Gastrocnemius medialis (tissue), 4 donors: ENCODE measurements around the gene ZEB2. TPM values are rescaled to one million over a fixed set of nuclear protein-coding genes. Genes with fewer than 3 reads are reported as not detected.

ENCODE experiments used
- ATAC-seq, 2 donors: fragments of 150-250 bp; one replicate each; pipeline ENCODE4 v1.9.1; 2016
- DNase-seq, 2 donors: peaks; one replicate each; pipeline ENCODE4 v3.0.0-alpha.2; 2019
- H3K27ac ChIP-seq, 4 donors: fragments of 200-600 bp; sonication (generic); 1 replicate in 1 of 4; 2 replicates in 3 of 4; pipeline ENCODE4 v1.5.1; 2016 to 2018; ENCODE audit warnings: mild to moderate bottlenecking in 2 of 4, moderate library complexity in 1 of 4
- H3K27me3 ChIP-seq, 3 donors: fragments of 200-600 bp; sonication (generic) in 2 of 3; 1 replicate in 1 of 3; 2 replicates in 2 of 3; pipeline versions ENCODE4 v1.5.1 to v1.6.0; 2016 to 2019; ENCODE audit warnings: mild to moderate bottlenecking in 1 of 3, moderate library complexity in 1 of 3
- H3K36me3 ChIP-seq, 2 donors: fragments of 200-600 bp; sonication (generic) in 1 of 2; one replicate each; pipeline ENCODE4 v1.5.1; 2017 to 2018
- H3K4me1 ChIP-seq, 2 donors: fragments of 200-600 bp; sonication (generic) in 1 of 2; one replicate each; pipeline ENCODE4 v1.5.1; 2016 to 2017; ENCODE audit warnings: mild to moderate bottlenecking in 2 of 2
- H3K4me3 ChIP-seq, 4 donors: fragments of 200-600 bp; sonication (generic) in 3 of 4; 1 replicate in 1 of 4; 2 replicates in 3 of 4; pipeline ENCODE4 v1.5.1; 2016 to 2019; ENCODE audit warnings: mild to moderate bottlenecking in 2 of 4
- H3K9me3 ChIP-seq, 3 donors: fragments of 200-600 bp; sonication (generic) in 2 of 3; 1 replicate in 1 of 3; 2 replicates in 2 of 3; pipeline ENCODE4 v1.5.1; 2016 to 2019
- POLR2A ChIP-seq, 2 donors: fragments of 450-650 bp; IDR thresholded peaks; one replicate each; pipeline ENCODE4 v1.6.1; 2017; ENCODE audit warnings: antibody characterized with exemption in 2 of 2, mild to moderate bottlenecking in 2 of 2, moderate library complexity in 2 of 2
- in situ Hi-C, 4 donors: fragments of 200-750 bp; cut with MboI; loops; one replicate each; pipeline versions ENCODE4 v1.15.0 to v1.8.0; 2017; ENCODE audit warnings: low sequenced_read_pairs in 4 of 4
- intact Hi-C: fragments of 100-400 bp; cut with DNase I; formaldehyde crosslinking; loops from one replicate; pipeline ENCODE4 v1.15.1; 2023; ENCODE audit warnings: low total_unique reads
- total RNA-seq, 4 donors: library from RNA; depleted of rRNA; stranded (reverse); fragments of >200 nt; gene quantifications; one replicate each; pipeline versions ENCODE4 v1.1.0 to v1.2.3, GENCODE V29; 2016
- TF ChIP-seq, protein P1 (sequence below), 5 experiments: fragments of 450-650 bp in 3 of 5; fragments of 200-600 bp in 2 of 5; sonication (generic) in 2 of 5; IDR thresholded peaks in 4 of 5; conservative IDR thresholded peaks in 1 of 5; 1 replicate in 4 of 5; 2 replicates in 1 of 5; pipeline ENCODE4 v1.5.1; 2016 to 2019; ENCODE audit warnings: antibody characterized with exemption in 5 of 5, mild to moderate bottlenecking in 3 of 5, moderate library complexity in 3 of 5

The ZEB2 gene
- total RNA-seq, 4 donors from 2014 or later, result 21.2 to 27.6 (median 22.9) TPM

DNA sequence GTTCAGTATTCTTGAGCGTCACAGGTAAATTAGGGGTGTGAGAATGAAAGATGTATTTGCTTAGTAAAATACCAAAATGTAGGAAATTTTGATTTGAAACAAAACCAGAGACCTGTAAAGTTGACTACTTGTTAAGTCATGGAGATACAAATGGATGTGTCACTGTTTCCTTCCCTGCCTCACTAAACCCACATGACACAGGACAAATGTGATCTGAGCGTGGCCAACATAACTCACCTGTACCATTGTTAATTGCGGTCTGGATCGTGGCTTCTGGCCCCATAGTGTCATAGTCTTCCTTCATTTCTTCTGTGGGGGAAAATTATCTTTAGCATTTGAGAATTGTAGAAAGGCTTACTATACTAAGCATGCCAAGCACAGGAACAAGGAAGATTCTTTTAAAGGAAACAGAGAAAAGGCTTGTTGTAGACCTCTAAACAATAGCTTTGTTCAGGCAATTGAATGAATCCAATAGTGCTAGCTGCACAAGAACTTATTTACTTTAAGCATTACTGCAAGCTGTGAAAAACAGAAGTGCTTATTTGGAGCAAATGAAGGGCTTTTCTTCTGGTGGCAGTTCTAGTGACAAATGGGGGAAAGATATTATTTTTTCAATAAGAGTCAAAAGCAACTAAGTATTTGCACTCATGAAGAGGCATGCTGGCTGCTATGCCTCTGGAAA is 95.2 kb downstream of the ZEB2 start:
- H3K4me3 ChIP-seq, result no peak overlapping the region
- no peak for TF ChIP-seq POLR2A (IDR thresholded peaks at IDR 0.05)
- TF ChIP-seq, protein P1, sequence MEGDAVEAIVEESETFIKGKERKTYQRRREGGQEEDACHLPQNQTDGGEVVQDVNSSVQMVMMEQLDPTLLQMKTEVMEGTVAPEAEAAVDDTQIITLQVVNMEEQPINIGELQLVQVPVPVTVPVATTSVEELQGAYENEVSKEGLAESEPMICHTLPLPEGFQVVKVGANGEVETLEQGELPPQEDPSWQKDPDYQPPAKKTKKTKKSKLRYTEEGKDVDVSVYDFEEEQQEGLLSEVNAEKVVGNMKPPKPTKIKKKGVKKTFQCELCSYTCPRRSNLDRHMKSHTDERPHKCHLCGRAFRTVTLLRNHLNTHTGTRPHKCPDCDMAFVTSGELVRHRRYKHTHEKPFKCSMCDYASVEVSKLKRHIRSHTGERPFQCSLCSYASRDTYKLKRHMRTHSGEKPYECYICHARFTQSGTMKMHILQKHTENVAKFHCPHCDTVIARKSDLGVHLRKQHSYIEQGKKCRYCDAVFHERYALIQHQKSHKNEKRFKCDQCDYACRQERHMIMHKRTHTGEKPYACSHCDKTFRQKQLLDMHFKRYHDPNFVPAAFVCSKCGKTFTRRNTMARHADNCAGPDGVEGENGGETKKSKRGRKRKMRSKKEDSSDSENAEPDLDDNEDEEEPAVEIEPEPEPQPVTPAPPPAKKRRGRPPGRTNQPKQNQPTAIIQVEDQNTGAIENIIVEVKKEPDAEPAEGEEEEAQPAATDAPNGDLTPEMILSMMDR (IDR thresholded peaks at IDR 0.05 in 4 of 5, conservative IDR thresholded peaks at IDR 0.05 in 1 of 5), result no peak
- in situ Hi-C loops (no loop called here), intact Hi-C loops (no loop called here)
- peaks cover 1 to 3% of the 10 kb centered on the region in 2 donors for H3K4me1 ChIP-seq
- H3K9me3 ChIP-seq, result no peaks in the 10 kb centered on the region
- H3K27ac ChIP-seq, result peak overlapping the region in 1 of 4 donors; percentile 3
- peaks cover 0 to 7% of the 10 kb centered on the region in 2 donors for H3K36me3 ChIP-seq
- H3K27me3 ChIP-seq, result no peaks in the 10 kb centered on the region
- DNase-seq (no peak), ATAC-seq (no peak)

DNA sequence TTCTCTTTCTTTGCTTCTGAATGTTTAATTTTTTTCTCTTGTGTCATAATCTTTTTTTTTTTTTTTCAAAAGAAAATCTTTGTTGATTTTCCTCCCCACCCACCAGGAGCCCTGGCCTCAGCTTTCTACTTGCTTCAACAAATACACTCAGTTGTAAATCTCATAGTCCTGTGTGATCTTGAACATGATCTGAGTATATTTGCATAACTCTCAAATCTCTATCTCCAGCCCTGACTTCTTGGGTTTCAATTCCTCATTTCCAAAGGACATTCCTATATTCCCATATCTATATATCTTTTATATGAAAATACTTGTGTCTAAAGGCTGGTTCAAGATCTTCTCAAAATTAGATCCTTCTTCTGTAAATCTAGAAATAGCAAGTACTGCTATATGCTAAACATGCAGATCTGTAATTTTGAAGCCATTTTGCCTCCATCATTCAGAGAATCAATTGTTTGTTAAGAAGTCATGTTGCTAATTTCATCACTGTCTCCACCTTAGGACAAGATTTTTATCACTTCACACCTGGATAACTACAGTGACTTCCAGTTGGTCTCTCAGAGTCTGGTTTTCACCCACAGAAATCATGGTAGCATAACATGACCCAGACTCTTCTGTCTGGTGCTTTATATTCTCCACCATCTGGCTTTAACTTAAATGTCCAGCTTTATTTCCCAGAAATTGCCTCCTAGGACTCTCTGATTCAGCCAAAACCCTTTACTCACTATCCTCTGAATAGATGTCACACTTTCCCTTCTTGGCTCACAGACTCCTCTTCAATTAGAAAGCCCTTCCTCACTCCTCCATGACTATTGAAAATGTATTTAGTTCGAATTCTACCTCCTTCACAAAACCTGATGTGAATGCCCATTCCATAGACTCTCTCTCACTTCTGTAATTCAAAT is 98.1 kb downstream of the ZEB2 start:
- no peaks in the 10 kb centered on the region for H3K4me1 ChIP-seq
- peaks cover 0 to 7% of the 10 kb centered on the region in 2 donors for H3K36me3 ChIP-seq
- DNase-seq (no peak), ATAC-seq (no peak)
- no peaks in the 10 kb centered on the region for H3K27me3 ChIP-seq
- intact Hi-C loops, result no loop called here
- TF ChIP-seq, protein P1 (IDR thresholded peaks at IDR 0.05 in 4 of 5, conservative IDR thresholded peaks at IDR 0.05 in 1 of 5), result no peak
- TF ChIP-seq POLR2A (IDR thresholded peaks at IDR 0.05), result no peak
- in situ Hi-C loops, result no loop called here
- H3K27ac ChIP-seq, result no peak overlapping the region
- no peak overlapping the region for H3K4me3 ChIP-seq
- no peaks in the 10 kb centered on the region for H3K9me3 ChIP-seq

DNA sequence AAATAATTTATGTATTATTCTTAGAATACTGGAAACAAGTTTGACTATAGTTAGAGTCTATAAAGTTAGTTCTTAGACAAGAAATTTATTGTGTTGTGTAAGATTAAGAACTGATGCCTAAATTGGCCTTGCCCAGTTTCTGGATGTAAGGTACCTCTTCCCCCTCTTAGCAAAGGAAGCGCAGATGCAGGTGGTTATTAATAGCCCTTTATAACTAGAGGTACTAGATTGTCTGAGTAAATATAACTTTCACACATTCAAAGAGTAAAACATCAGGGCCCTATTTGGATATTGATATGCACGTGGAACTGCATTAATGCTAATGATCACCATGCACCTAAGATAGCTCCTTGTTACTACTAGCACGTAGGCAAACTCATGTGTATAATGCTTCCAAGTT is 100.7 kb downstream of the ZEB2 start:
- no peak for TF ChIP-seq POLR2A (IDR thresholded peaks at IDR 0.05)
- TF ChIP-seq, protein P1 (IDR thresholded peaks at IDR 0.05 in 4 of 5, conservative IDR thresholded peaks at IDR 0.05 in 1 of 5), result no peak
- Histone ChIP-seq H3K27me3 (no peaks in the 10 kb centered on the region), H3K4me1 (no peaks in the 10 kb centered on the region), H3K9me3 (no peaks in the 10 kb centered on the region), H3K36me3 (peaks cover 0 to 4% of the 10 kb centered on the region in 2 donors), H3K4me3 (no peak overlapping the region), H3K27ac (no peak overlapping the region)
- intact Hi-C loops (no loop called here), in situ Hi-C loops (no loop called here)
- DNase-seq (no peak), ATAC-seq (no peak)

DNA sequence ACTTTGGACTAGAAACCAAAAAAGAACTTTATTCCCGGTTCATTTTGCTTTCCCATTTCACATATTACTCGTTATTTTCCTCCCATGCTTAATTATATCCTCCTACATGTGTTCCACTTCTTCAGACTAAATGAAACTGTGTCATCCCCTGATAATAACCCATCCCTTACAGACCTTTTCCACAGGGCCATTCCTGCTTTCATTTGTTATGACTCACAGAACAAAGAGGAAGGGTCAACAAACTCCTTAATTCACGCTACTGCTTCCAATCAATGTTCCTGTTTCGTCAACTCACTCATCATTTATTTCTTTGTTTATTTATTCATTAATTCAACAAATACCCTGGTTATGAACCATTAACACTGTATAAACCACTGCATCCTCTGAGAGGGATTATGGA is 104.5 kb downstream of the ZEB2 start:
- H3K4me3 ChIP-seq, result no peak overlapping the region
- no peak for ATAC-seq
- intact Hi-C loops, result no loop called here

More for the DNA sequence above, 104.5 kb downstream of the ZEB2 start:
- Histone ChIP-seq H3K27me3 (no peaks in the 10 kb centered on the region), H3K9me3 (no peaks in the 10 kb centered on the region), H3K36me3 (no peaks in the 10 kb centered on the region), H3K27ac (no peak overlapping the region), H3K4me1 (no peaks in the 10 kb centered on the region)
- no peak for TF ChIP-seq POLR2A (IDR thresholded peaks at IDR 0.05)
- TF ChIP-seq, protein P1 (IDR thresholded peaks at IDR 0.05 in 4 of 5, conservative IDR thresholded peaks at IDR 0.05 in 1 of 5), result no peak
- in situ Hi-C loops, result no loop called here
- no peak for DNase-seq
